HEK293 (cell line): ENCODE results near the gene C16orf74.

Experiments used
- CTCF ChIA-PET: fragments of 350-600 bp; formaldehyde crosslinking; extraction: SDS; loops from one replicate; lab custom pipeline; 2021; ENCODE audit warnings: antibody characterized with exemption; lab: Yijun Ruan, JAX
- POLR2A ChIA-PET: fragments of 300-600 bp; formaldehyde crosslinking; extraction: SDS; loops from one replicate; lab custom pipeline; 2020; ENCODE audit warnings: antibody characterized with exemption, inconsistent platforms; lab: Yijun Ruan, JAX
- H3K27ac ChIP-seq: fragments of 200-500 bp; sonication (Bioruptor generic); 2 replicates; pipeline ENCODE4 v1.5.1; 2014; ENCODE audit warnings: low read depth, low read length, control low read depth, inconsistent platforms; ENCODE audit errors: extremely low read depth
- H3K36me3 ChIP-seq, 2 experiments: fragments of 200-500 bp in 1 of 2; sonication (Bioruptor generic) in 1 of 2; 1 replicate in 1 of 2; 2 replicates in 1 of 2; pipeline ENCODE4 v1.5.1; 2014 to 2017; ENCODE audit warnings: inconsistent platforms in 2 of 2, low read length in 2 of 2; ENCODE audit not compliant: control insufficient read depth in 2 of 2, insufficient read depth in 1 of 2
- H3K4me1 ChIP-seq: fragments of 200-500 bp; sonication (Bioruptor generic); 2 replicates; pipeline ENCODE4 v1.5.1; 2014; ENCODE audit warnings: mild to moderate bottlenecking, low read length, inconsistent platforms; ENCODE audit not compliant: control insufficient read depth, insufficient read depth
- H3K4me3 ChIP-seq: 2 replicates; pipeline ENCODE4 v1.5.1; 2011; ENCODE audit warnings: low read depth, mild to moderate bottlenecking, control low read depth, low read length, moderate library complexity
- H3K9me3 ChIP-seq: fragments of 200-500 bp; sonication (Bioruptor generic); 2 replicates; pipeline ENCODE4 v1.5.1; 2014; ENCODE audit warnings: low read depth, low read length, inconsistent platforms; ENCODE audit not compliant: control insufficient read depth, insufficient read depth
- HOXD13 ChIP-seq: sonication (generic); formaldehyde crosslinking; IDR thresholded peaks from 2 replicates; pipeline ENCODE4 v1.8.0; 2022; ENCODE audit warnings: missing genetic modification reagents, borderline replicate concordance
- KLF8 ChIP-seq: fragments of 450-650 bp; formaldehyde crosslinking; IDR thresholded peaks from 2 replicates; pipeline ENCODE4 v1.5.1; 2016; ENCODE audit warnings: missing biosample characterization, missing genetic modification characterization
- SCRT1 ChIP-seq: fragments of 450-650 bp; formaldehyde crosslinking; IDR thresholded peaks from 2 replicates; pipeline ENCODE4 v1.5.1; 2016; ENCODE audit warnings: missing biosample characterization, missing genetic modification characterization, borderline replicate concordance
- SCRT2 ChIP-seq: fragments of 450-650 bp; formaldehyde crosslinking; IDR thresholded peaks from 2 replicates; pipeline ENCODE4 v1.5.1; 2016; ENCODE audit warnings: missing biosample characterization, missing genetic modification characterization
- YY1 ChIP-seq: fragments of 450-650 bp; formaldehyde crosslinking; IDR thresholded peaks from 2 replicates; pipeline ENCODE4 v1.5.1; 2018; ENCODE audit warnings: missing biosample characterization, missing genetic modification characterization
- YY2 ChIP-seq: fragments of 450-650 bp; formaldehyde crosslinking; IDR thresholded peaks from 2 replicates; pipeline ENCODE4 v1.5.1; 2016; ENCODE audit warnings: missing biosample characterization, missing genetic modification characterization
- ZBTB48 ChIP-seq: fragments of 450-650 bp; formaldehyde crosslinking; IDR thresholded peaks from 2 replicates; pipeline ENCODE4 v1.5.1; 2016; ENCODE audit warnings: missing biosample characterization, missing genetic modification characterization
- ZBTB6 ChIP-seq: fragments of 450-650 bp; formaldehyde crosslinking; IDR thresholded peaks from 2 replicates; pipeline ENCODE4 v1.5.1; 2017; ENCODE audit warnings: missing biosample characterization, missing genetic modification characterization
- ZFP69B ChIP-seq: fragments of 450-650 bp; formaldehyde crosslinking; IDR thresholded peaks from 2 replicates; pipeline ENCODE4 v1.5.1; 2016; ENCODE audit warnings: missing biosample characterization, missing genetic modification characterization
- ZIC2 ChIP-seq: fragments of 450-650 bp; formaldehyde crosslinking; IDR thresholded peaks from 2 replicates; pipeline ENCODE4 v1.5.1; 2016; ENCODE audit warnings: missing biosample characterization, missing genetic modification characterization
- ZNF10 ChIP-seq: fragments of 450-650 bp; formaldehyde crosslinking; IDR thresholded peaks from 2 replicates; pipeline ENCODE4 v1.5.1; 2017; ENCODE audit warnings: missing biosample characterization, missing genetic modification characterization
- ZNF221 ChIP-seq: fragments of 450-650 bp; formaldehyde crosslinking; IDR thresholded peaks from 2 replicates; pipeline ENCODE4 v1.5.1; 2017; ENCODE audit warnings: missing biosample characterization, missing genetic modification characterization, borderline replicate concordance
- ZNF239 ChIP-seq: fragments of 450-650 bp; formaldehyde crosslinking; IDR thresholded peaks from 2 replicates; pipeline ENCODE4 v1.5.1; 2016; ENCODE audit warnings: missing biosample characterization, missing genetic modification characterization
- ZNF366 ChIP-seq: fragments of 450-650 bp; formaldehyde crosslinking; conservative IDR thresholded peaks from 2 replicates; pipeline ENCODE4 v1.5.1; 2016; ENCODE audit warnings: missing biosample characterization, missing genetic modification characterization
- ZNF610 ChIP-seq: fragments of 450-650 bp; formaldehyde crosslinking; IDR thresholded peaks from 2 replicates; pipeline ENCODE4 v1.5.1; 2016; ENCODE audit warnings: missing biosample characterization, missing genetic modification characterization, borderline replicate concordance
- ZNF623 ChIP-seq: fragments of 450-650 bp; formaldehyde crosslinking; IDR thresholded peaks from 2 replicates; pipeline ENCODE4 v1.5.1; 2016; ENCODE audit warnings: missing biosample characterization, missing genetic modification characterization
- ZNF843 ChIP-seq: fragments of 450-650 bp; formaldehyde crosslinking; IDR thresholded peaks from 2 replicates; pipeline ENCODE4 v1.5.1; 2016; ENCODE audit warnings: missing biosample characterization, missing genetic modification characterization

Gene C16orf74

GRCh38 chr16:85697431-85697830, 53.5 kb downstream of the C16orf74 start:
- H3K4me3 ChIP-seq: no peak overlapping the region
- POLR2A ChIA-PET: no interaction called here
- H3K27ac ChIP-seq: no peak overlapping the region
- TF ChIP-seq YY1 (tag by site-specific recombination): no peak
- no peak for TF ChIP-seq ZNF239 (tag by site-specific recombination)
- no peak for TF ChIP-seq ZBTB6
- no peak for TF ChIP-seq ZFP69B (tag by site-specific recombination)
- no peak for TF ChIP-seq KLF8 (tag by site-specific recombination)
- no peak for TF ChIP-seq ZIC2
- TF ChIP-seq ZNF623: no peak
- TF ChIP-seq HOXD13 (CRISPR knock-in tag): no peak
- no peak for TF ChIP-seq ZNF366 (tag by site-specific recombination)
- no peak for TF ChIP-seq ZNF10
- TF ChIP-seq ZNF610: no peak
- no peak for TF ChIP-seq ZBTB48
- H3K36me3 ChIP-seq: no peaks in the 10 kb centered on the region
- CTCF ChIA-PET: interaction anchor here (0.6 kb wide), 2 partner anchors 45 to 50 kb away, joined by 3 to 4 read pairs; no protein-coding TSS in a partner anchor
- H3K9me3 ChIP-seq: no peaks in the 10 kb centered on the region
- no peaks in the 10 kb centered on the region for H3K4me1 ChIP-seq

- Histone ChIP-seq H3K27ac (no peak overlapping the region), H3K4me1 (no peaks in the 10 kb centered on the region), H3K36me3 (no peaks in the 10 kb centered on the region), H3K4me3 (no peak overlapping the region), H3K9me3 (no peaks in the 10 kb centered on the region)
- POLR2A ChIA-PET: no interaction called here
- CTCF ChIA-PET: interaction anchor here (0.6 to 0.7 kb wide), 2 partner anchors 22 to 51 kb away, joined by 3 to 4 read pairs; no protein-coding TSS in a partner anchor
- TF ChIP-seq ZNF843 (tag by site-specific recombination): no peak
- 0 out of 2 replicates have a peak, but pooled peaks have one; percentile 28 for TF ChIP-seq SCRT2 (tag by site-specific recombination)
- peak; percentile 52; the same call in 1 of the 2 replicates for TF ChIP-seq SCRT1
Observed at GRCh38 chr16:85696781-85697180, 54.1 kb downstream of the C16orf74 start.

- Histone ChIP-seq H3K9me3 (no peaks in the 10 kb centered on the region), H3K4me3 (no peak overlapping the region), H3K27ac (no peak overlapping the region), H3K36me3 (no peaks in the 10 kb centered on the region), H3K4me1 (no peaks in the 10 kb centered on the region)
- POLR2A ChIA-PET: no interaction called here
- no peak for TF ChIP-seq YY2 (tag by site-specific recombination)
- peak; percentile 17; the same call in 1 of the 2 replicates for TF ChIP-seq ZIC2
- CTCF ChIA-PET: no interaction called here
Observed at GRCh38 chr16:85695196-85696128, 55.4 kb downstream of the C16orf74 start.

GRCh38 chr16:85690469-85691064, 60.3 kb downstream of the C16orf74 start:
- Histone ChIP-seq H3K36me3 (peaks cover 4 to 12% of the 10 kb centered on the region in 2 experiments; a peak in 2 of 3 replicates), H3K27ac (no peak overlapping the region), H3K4me1 (no peaks in the 10 kb centered on the region; the same call in 1 of the 2 replicates), H3K9me3 (no peaks in the 10 kb centered on the region)
- POLR2A ChIA-PET: interaction anchor here (1.3 kb wide), 1 partner anchor 11 kb away, joined by 3 read pairs; no protein-coding TSS in a partner anchor
- CTCF ChIA-PET: interaction anchor here (0.6 to 1.2 kb wide), 3 partner anchors 27 to 80 kb away, joined by 3 read pairs; no protein-coding TSS in a partner anchor
- TF ChIP-seq ZNF221: no peak
- TF ChIP-seq, all 188 proteins: peak for 0
- no peak overlapping the region for H3K4me3 ChIP-seq
